OCI-M2 (cell line): ENCODE measurements around the gene RPS13.
"Not testable (repeated sequence)": the region's sequence is repeated elsewhere in the genome, so short reads cannot be mapped to it uniquely, and the experiment has no call there.

Experiments
- DNase-seq: peaks from one replicate; lab custom pipeline; 2025; ENCODE audit not compliant: unreplicated experiment; lab: John Stamatoyannopoulos, UW

The RPS13 gene

DNA sequence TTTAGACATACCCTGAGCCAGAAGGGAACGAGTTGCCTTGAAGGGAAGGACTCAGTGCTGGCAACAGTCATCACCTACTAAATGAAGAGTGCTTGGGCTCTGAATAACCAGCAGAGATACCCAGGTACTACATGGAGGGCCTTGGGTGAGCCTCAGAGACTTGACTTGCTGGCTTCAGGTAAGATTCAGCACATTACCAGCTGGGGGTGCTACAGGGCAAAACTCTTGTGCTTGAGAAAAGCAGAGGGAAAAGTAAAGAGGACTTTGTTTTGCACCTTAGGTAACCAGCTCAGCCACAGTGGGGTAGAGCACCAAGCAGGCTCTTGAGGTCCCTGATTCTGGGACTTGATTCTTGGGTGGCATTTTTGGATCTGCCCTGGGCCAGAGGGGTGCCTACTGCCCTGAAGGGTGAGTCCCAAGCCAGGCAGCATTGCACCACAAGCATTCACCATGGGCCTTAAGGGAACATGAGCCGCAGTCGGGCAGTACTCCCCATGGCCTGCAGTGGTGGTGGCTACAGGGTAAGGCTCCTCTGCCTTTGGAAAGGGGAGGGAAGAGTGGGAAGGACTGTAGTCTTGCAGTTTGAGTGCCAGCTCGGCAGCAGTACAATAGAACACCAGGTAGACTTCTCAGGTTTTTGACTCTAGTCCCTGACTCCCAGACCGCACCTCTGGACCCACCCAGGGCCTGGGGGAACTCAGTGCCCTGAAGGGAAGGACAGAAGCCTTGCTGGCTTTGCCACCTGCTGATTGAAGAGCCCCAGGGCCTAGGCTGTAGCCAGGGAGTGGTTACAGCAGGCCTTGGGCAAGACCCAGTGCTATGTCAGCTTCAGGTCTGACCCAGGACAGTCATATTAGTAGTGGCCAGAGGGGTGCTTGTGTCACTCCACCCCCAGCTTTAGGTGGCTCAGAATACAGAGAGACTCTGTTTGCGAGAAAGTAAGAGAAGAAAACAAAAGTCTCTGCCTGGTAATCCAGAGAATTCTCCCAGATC, 40.5 kb downstream of the RPS13 start:
- DNase-seq: no peak

DNA sequence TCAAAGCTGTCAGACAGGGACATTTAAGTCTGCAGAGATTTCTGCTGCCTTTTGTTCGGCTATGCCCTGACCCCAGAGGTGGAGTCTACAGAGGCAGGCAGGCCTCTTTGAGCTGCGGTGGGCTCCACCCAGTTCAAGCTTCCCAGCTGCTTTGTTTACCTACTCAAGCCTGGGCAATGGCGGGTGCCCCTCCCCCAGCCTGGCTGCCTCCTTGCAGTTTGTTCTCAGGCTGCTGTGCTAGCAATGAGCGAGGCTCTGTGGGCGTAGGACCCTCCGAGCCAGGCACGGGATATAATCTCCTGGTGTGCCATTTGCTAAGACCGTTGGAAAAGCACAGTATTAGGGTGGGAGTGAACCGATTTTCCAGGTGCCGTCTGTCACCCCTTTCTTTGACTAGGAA, 43.4 kb downstream of the RPS13 start:
- DNase-seq: not testable (repeated sequence)

DNA sequence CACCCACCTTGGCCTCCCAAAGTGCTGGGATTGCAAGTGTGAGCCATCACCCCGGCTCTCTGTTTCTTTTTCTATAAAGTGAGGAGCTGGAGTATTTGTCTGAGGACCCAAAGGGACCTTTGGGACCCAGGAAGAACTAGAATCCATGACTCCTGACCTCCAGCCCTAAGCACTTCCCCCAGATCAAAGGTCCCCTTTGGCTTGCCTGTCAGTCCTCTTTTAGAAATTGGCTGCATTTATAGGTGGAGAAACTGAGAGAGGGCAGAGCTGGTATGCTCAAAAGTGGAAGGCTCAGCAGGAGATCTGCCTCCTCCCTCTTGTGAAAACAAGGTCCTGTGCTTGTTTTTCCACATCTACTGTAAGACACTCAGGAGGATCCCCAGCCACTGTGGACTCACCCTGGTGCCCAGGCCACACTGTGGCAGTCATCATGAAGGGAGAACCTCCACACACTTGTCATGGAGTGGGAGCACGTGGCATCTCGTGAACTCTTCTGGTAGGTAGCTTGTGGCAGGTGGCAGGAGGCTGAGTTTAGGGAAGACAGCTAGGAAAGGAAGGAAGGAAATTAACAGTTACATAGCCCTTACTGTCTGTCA, 50.9 kb downstream of the RPS13 start:
- no peak for DNase-seq

DNA sequence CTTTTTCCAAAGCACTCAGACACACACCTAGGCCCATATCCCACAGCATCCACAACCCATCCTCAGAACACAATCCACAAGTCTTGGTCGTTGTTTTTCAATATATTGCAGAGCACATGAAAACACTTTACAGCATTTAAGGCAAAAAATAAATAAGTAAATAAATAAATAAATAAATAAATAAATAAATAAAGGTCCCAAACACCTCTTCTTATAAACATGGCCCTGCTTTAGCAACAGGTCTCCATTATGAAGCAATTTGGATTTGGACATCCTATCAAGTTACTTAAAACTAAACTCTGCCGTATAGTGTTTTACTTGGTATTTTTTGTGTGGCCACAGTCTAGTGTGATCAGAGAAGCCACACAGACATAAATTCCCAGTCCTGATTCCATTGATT, 52.5 kb downstream of the RPS13 start:
- no peak for DNase-seq
